ENCODE measurements around the gene TST.

DNA sequence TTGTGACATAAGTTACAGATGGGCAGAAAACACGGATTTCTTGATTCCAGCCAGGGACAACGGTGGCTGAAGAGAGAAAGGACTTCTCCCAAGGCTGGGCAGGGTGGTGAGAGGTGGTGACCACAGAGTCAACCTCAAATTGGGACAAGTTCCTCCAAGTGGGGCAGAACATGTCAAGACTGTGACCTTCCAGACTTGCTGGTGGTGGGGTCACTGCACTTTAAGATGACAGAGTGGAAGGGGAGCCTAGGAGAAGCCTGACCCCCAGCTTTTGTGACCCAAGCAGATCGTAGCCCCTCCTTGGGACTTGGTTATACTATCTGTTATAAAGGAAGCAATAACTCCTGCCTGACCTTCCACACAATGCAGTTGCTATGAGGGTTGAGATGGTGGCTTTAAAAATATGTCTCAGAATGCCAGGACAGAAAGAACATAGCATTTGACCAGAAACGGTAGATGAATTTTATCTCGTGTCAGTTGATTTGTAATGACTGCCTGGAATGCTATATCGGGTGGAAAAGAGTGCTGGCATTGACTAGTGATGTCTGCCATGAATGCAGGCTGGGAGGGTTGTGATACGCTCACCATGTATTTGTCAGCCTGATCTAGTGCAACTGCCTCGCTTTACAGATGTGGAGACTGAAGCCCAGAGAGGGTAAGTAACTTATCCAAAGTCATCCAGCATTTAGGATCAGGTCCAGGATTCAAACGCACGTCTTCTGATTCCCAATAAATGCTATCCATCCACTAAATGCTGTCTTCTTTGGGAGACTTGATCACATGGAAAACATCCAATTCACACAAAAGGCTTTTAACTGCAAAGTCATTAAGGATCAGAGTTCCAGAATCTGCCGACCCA, 18.3 kb downstream of the TST start:
- TF ChIP-seq EZH2phosphoT487 (IDR thresholded peaks at IDR 0.05; ENCODE audit: low read length): no peak
- no peak for TF ChIP-seq EZH2 (optimal IDR thresholded peaks at IDR 0.05; ENCODE audit: low read depth, low read length)
